Mesodermal cell (in vitro differentiated cells): ENCODE data around the gene C18orf63.

Experiments
- H3K27ac ChIP-seq: 2 replicates; pipeline ENCODE4 v1.7.0; 2013; ENCODE audit warnings: mild to moderate bottlenecking, low read depth, low read length, moderate library complexity; ENCODE audit not compliant: severe bottlenecking
- H3K36me3 ChIP-seq: 2 replicates; pipeline ENCODE4 v1.7.1; 2013; ENCODE audit warnings: mild to moderate bottlenecking, low read length, moderate library complexity; ENCODE audit not compliant: control insufficient read depth, insufficient read depth
- H3K4me1 ChIP-seq: one replicate; pipeline ENCODE4 v1.7.1; 2013; ENCODE audit warnings: mild to moderate bottlenecking, low read length; ENCODE audit not compliant: insufficient read depth, control insufficient read depth, poor library complexity, severe bottlenecking
- H3K4me3 ChIP-seq: 2 replicates; pipeline ENCODE4 v1.7.0; 2013; ENCODE audit warnings: low read length, control low read depth, mild to moderate bottlenecking; ENCODE audit not compliant: insufficient read depth, poor library complexity, severe bottlenecking; ENCODE audit errors: extremely low read depth
- H3K9me3 ChIP-seq: 2 replicates; pipeline ENCODE4 v1.7.1; 2013; ENCODE audit warnings: mild to moderate bottlenecking, low read length, moderate library complexity; ENCODE audit not compliant: control insufficient read depth
- WGBS, 2 experiments: methylation state at CpG; one replicate each; pipeline ENCODE4 v1.1.5; 2013; ENCODE audit warnings: missing lambda C conversion rate in 2 of 2; ENCODE audit not compliant: insufficient coverage in 2 of 2; 5-methylcytosine and 5-hydroxymethylcytosine counted together

The C18orf63 gene

DNA sequence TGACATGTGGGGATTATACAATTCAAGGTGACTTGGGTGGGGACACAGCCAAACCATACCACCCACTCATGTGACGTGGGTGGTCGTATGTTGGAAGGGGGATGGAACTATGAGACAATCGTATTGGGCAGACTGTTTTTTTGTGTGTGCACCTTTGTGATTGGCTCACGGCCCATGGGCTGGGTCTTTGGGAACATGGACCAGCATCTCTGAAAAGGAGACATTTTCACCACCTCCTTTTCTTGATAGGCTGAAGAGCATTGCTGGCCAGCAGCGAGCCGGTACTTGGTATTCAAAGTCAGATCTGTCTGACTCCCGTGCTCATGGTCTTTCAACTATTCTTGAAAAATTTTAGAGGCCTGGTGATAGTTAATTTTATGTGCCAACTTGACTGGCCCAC lies 79.4 kb downstream of the C18orf63 start:
- no peaks in the 10 kb centered on the region for H3K36me3 ChIP-seq
- H3K27ac ChIP-seq = no peak overlapping the region
- WGBS, 2 experiments = 67 to 92% methylated on average over 1 to 2 of the region's 7 CpGs
- H3K4me1 ChIP-seq = no peaks in the 10 kb centered on the region
- no peak overlapping the region for H3K4me3 ChIP-seq
- H3K9me3 ChIP-seq = no peaks in the 10 kb centered on the region

DNA sequence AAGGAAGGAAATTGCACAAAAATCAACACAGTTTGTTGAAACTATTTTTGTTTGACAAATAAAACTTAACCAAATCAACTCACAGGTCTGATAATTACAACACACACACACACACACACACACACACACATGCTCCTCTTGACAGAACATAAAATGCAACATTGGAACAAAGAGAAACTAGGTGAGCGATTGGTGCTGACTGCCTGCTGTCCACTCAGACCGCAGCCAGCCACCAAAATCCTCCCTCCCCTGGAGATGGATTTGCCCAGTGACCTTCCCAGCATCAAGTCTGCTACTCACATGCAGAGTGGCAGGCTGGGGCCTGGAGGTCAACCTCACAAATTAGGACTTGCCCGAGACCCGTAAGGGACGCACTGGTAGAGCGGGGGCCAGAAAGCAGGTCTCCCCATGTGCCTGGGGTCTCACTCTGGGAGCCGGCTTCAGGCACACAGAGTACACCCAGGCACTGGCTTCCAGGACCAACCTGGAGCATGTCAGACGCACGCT lies 80.1 kb downstream of the C18orf63 start:
- H3K36me3 ChIP-seq = no peaks in the 10 kb centered on the region
- no peaks in the 10 kb centered on the region for H3K4me1 ChIP-seq
- no peak overlapping the region for H3K27ac ChIP-seq
- no peaks in the 10 kb centered on the region for H3K9me3 ChIP-seq
- 70 to 87% methylated on average over 5 of the region's 9 CpGs for WGBS, 2 experiments
- H3K4me3 ChIP-seq = no peak overlapping the region

DNA sequence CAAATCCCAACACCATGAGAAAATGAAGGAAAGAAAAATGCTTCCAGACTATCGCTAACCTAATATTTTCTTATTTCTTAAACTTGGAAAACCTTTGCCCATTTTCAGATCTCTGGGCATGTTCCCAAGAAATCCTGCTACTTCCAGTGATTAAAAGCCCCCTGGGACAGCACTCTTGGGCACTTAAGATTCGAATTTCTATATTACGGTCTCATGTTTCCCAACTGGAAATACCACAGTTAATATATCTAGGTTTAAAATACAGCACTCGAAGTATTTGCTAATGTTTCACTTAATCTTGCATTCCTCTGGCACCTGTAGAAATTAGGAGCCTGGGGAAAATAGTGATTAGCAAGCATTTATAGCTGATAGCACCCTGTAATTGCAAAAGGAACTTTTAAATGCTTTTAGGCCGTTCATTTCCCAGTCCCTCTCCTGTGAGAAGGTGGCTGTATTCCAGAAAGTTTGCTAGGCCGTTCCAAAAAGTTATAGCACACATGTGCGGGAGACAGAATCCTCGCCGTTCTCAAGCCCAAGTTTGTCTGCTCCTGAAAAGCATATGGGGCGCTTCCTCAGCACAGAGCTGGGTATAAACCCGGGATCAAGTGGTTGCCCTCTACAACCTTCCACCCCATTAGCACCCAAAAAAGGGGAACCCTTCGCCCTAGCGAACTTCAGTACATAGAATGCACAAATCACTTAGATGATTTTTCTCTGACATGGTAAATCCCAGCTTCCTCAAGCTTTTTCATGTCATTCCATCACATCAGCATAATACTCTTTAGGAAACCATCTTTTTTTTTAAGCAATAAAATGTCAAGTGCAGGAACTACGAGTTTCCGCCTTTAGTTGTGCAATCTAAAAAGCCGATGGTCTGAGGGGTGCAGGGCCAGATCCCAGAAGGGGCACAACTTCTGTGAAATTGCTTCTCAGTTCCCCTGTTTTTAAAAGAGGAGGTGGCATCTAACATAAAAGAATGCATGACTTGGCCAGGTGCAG lies 80.8 kb downstream of the C18orf63 start:
- no peaks in the 10 kb centered on the region for H3K36me3 ChIP-seq
- H3K4me3 ChIP-seq = no peak overlapping the region
- 84 to 87% methylated on average over 12 to 13 of the region's 16 CpGs for WGBS, 2 experiments
- H3K4me1 ChIP-seq = no peaks in the 10 kb centered on the region
- H3K9me3 ChIP-seq = no peaks in the 10 kb centered on the region
- no peak overlapping the region for H3K27ac ChIP-seq

DNA sequence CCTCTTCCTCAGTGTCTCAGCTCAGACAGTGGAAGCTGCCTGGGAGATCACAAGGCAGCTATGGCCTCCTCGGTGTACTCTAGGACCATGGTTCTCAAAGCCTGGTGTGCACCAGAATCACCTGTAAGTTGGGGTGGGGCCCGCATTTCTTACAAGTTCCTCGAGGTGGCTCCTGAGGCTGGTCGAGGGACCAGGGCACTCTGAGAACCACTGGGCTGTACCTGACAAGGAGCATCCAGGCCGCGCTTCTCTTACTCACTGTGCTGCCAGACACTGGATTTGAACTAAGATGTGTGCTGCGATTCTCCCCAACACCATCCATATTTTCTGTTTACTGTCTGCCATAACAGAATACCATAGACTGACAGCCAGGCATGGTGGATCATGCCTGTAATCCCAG lies 81.9 kb downstream of the C18orf63 start:
- no peak overlapping the region for H3K4me3 ChIP-seq
- no peaks in the 10 kb centered on the region for H3K9me3 ChIP-seq
- no peaks in the 10 kb centered on the region for H3K4me1 ChIP-seq
- H3K36me3 ChIP-seq = no peaks in the 10 kb centered on the region
- no peak overlapping the region for H3K27ac ChIP-seq
- WGBS, 2 experiments = 90 to 92% methylated on average over 7 of the region's 7 CpGs

DNA sequence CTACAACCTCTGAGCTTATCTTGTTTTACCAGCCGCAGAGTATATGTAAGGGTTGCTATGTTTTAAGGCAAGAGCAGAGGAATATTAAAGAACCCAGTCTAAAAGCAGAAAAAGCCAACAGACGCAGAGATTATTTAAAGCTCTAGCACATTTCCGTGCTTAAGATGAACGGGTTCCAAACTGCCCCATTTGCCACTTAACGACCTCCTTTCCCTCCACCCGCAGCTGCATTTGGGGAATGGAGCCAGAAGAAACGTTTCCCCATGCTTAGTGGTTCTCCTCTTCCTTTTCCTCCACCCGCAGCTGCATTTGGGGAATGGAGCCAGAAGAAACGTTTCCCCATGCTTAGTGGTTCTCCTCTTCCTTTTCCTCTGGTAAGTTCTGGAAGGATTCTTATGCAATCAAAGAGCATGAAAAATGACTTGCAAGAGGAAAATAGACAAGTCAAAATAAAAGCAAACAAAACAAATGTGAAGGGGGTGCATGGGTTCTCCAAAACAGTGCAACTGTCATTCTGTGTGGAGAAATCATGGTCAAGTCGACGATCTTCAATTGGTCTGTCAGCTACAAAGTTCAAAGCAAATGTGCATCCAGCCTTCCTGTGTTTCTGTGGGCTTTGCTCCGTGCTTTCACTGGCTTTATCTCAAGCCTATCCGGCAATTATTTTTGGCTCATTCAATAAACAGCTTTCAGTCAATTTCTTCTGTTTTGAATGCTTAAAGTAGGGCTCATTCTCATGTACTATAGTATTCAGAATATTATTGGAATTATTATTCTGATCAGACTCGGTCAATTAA lies 83.7 kb downstream of the C18orf63 start:
- H3K4me1 ChIP-seq = no peaks in the 10 kb centered on the region
- no peak overlapping the region for H3K4me3 ChIP-seq
- no peak overlapping the region for H3K27ac ChIP-seq
- no peaks in the 10 kb centered on the region for H3K9me3 ChIP-seq
- no peaks in the 10 kb centered on the region for H3K36me3 ChIP-seq
- 88% methylated on average over 9 of the region's 14 CpGs for WGBS, 2 experiments

DNA sequence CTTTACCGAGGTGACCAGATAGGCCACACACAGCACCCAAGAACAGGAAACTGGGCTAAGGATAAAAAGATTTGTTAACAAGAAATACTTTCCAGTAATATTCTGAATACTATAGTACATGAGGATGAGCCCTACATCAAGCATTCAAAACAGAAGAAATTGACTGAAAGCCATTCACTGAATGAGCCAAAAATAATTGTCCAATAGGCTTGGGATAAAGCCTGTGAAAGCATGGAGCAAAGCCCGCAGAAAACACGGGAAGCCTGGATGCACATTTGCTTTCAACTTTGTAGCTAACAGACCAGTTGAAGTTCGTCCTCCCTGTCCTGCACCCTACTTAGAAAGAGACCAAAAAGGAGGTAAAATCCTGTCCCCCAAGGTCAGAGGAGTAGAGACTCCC lies 85.2 kb downstream of the C18orf63 start:
- WGBS, 2 experiments = 87 to 100% methylated on average over 2 to 4 of the region's 4 CpGs
- Histone ChIP-seq H3K4me1 (no peaks in the 10 kb centered on the region), H3K36me3 (no peaks in the 10 kb centered on the region), H3K27ac (no peak overlapping the region), H3K4me3 (no peak overlapping the region), H3K9me3 (no peaks in the 10 kb centered on the region)

DNA sequence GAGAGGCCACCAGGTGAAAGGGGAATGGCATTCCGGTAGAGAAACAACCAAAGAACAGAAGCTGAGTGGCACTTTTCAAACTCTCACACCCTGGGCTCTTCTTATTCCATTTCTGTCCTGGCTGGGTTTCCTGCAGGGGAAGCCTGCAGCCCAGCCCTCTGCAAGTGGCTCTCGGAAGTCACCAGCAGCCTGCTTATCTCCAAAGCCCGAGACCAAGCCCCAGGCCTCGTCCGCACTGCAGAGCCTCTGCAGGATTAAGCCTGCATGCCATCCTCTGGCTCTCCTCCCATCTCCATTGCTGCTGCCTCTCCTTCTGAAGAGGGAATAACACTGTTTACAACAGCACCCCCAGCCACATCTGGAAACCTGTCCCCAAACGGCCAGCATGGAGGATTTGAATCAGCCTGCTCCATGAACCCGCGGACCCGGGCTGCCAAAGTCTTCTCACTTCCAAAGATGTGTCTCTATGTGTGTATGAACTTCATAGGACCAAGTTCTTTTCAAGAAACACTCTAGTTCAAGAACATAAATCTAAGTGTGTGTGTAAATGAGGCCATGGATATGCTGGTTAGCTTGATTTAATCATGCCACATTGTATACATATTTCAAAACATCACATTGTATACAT lies 87.3 kb downstream of the C18orf63 start:
- 68 to 69% methylated on average over 5 of the region's 9 CpGs for WGBS, 2 experiments

DNA sequence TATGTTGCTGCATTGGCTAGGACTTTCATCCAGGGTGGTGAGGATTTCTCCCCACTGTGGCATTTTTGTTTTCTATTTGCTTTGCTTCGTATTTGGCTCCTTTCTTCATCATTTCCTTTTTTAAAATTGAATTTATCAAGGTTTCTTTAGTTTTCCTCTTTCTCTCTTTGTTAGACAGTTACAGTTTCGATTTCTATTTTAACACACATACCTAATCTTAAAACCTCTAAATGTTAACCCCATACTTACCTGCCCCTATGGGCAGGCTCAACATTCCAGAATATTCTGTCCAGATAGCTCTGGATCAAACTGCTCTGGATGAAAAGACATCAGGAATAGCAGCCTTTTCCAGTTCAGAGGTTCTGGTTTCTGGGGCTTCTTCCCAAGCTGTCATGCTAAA lies 92.2 kb downstream of the C18orf63 start:
- no peak overlapping the region for H3K27ac ChIP-seq
- no peaks in the 10 kb centered on the region for H3K9me3 ChIP-seq
- no peaks in the 10 kb centered on the region for H3K36me3 ChIP-seq
- no peaks in the 10 kb centered on the region for H3K4me1 ChIP-seq
- H3K4me3 ChIP-seq = no peak overlapping the region
- 78 to 83% methylated on average over 1 to 2 of the region's 2 CpGs for WGBS, 2 experiments

More for the DNA sequence above, 87.3 kb downstream of the C18orf63 start:
- Histone ChIP-seq H3K36me3 (no peaks in the 10 kb centered on the region), H3K4me1 (no peaks in the 10 kb centered on the region), H3K27ac (no peak overlapping the region), H3K9me3 (no peaks in the 10 kb centered on the region), H3K4me3 (no peak overlapping the region)
